K562 (cell line): ENCODE data around the gene KLHDC7A. TPM values are rescaled to one million over a fixed set of nuclear protein-coding genes. Genes with fewer than 3 reads are reported as not detected.

ENCODE experiments used
- EP300 ChIP-seq: IDR thresholded peaks from 2 replicates; pipeline ENCODE4 v1.6.1; 2012; ENCODE audit warnings: low read length, improper control_type of control experiment
- HNRNPH1 ChIP-seq: fragments of 200-400 bp; formaldehyde crosslinking; optimal IDR thresholded peaks from 2 replicates; pipeline ENCODE3; 2017; ENCODE audit warnings: low read depth, mild to moderate bottlenecking, low read length, moderate library complexity
- JUN ChIP-seq, 2 experiments: sonication (generic) in 1 of 2; formaldehyde crosslinking in 1 of 2; IDR thresholded peaks; 2 replicates each; pipeline versions ENCODE4 v1.6.1 to v1.8.0; 2012 to 2022; ENCODE audit warnings: borderline replicate concordance in 2 of 2, mild to moderate bottlenecking in 2 of 2, improper control_type of control experiment in 1 of 2, low read depth in 1 of 2, low read length in 1 of 2, missing genetic modification reagents in 1 of 2
- MTA2 ChIP-seq: fragments of 450-650 bp; IDR thresholded peaks from 2 replicates; pipeline ENCODE4 v1.6.1; 2016; ENCODE audit warnings: low read depth
- NR3C1 ChIP-seq: sonication (generic); formaldehyde crosslinking; IDR thresholded peaks from 2 replicates; pipeline ENCODE4 v1.8.1; 2022; ENCODE audit warnings: missing genetic modification reagents
- PHF8 ChIP-seq: fragments of 200-600 bp; sonication (generic); IDR thresholded peaks from 2 replicates; pipeline ENCODE4 v1.6.1; 2012; ENCODE audit warnings: mixed run types, mild to moderate bottlenecking, inconsistent platforms, low read length, moderate library complexity, borderline replicate concordance
- SMAD4 ChIP-seq: fragments of 250-450 bp; sonication (Bioruptor Pico); conservative IDR thresholded peaks from 2 replicates; pipeline ENCODE4 v1.8.0; 2021; ENCODE audit warnings: inconsistent platforms, mild to moderate bottlenecking, moderate library complexity
- ZNF311 ChIP-seq: fragments of 250-450 bp; sonication (Bioruptor Pico); IDR thresholded peaks from 2 replicates; pipeline ENCODE4 v1.4.0; 2020; ENCODE audit warnings: mild to moderate bottlenecking, moderate library complexity
- ZNF644 ChIP-seq: fragments of 200-800 bp; sonication (Bioruptor generic); IDR thresholded peaks from 2 replicates; pipeline ENCODE4 v1.6.1; 2016; ENCODE audit warnings: low read depth, missing genetic modification characterization, missing compliant biosample characterization
- polyA plus RNA-seq, 8 experiments: library from polyadenylated mRNA; depleted of rRNA in 4 of 8; stranded (reverse) in 5 of 8; unstranded in 3 of 8; fragments of >200 nt; fragmentation: Nextera tagmentation in 2 of 8; fragmentation: Illumina TruSeq in 1 of 8; extraction: Ambion mirVana in 2 of 8; extraction: Trizol in 1 of 8; gene quantifications; 2 replicates each; pipeline versions ENCODE4 v1.2.1 to v1.2.3, GENCODE V29; 2011 to 2014; ENCODE audit warnings: inconsistent platforms in 1 of 8, missing spikeins in 1 of 8
- total RNA-seq, 7 experiments: library from RNA; depleted of rRNA in 6 of 7; stranded (reverse); fragments of >200 nt in 6 of 7; fragmentation: Illumina TruSeq in 2 of 7; extraction: Trizol in 2 of 7; gene quantifications; 2 replicates each; pipeline versions ENCODE4 v1.2.1 to v1.2.3, GENCODE V29; 2011 to 2021; ENCODE audit warnings: low replicate concordance in 1 of 7
- TF ChIP-seq, protein P1 (sequence below): sonication (generic); formaldehyde crosslinking; IDR thresholded peaks from 2 replicates; pipeline ENCODE4 v1.8.0; 2022; ENCODE audit warnings: missing genetic modification reagents, mild to moderate bottlenecking, borderline replicate concordance
- TF ChIP-seq, protein P2 (sequence below): IDR thresholded peaks from 2 replicates; pipeline ENCODE4 v1.6.1; 2012; ENCODE audit warnings: low read depth, low read length, improper control_type of control experiment, borderline replicate concordance
- TF ChIP-seq, protein P3 (sequence below): fragments of 450-650 bp; IDR thresholded peaks from 2 replicates; pipeline ENCODE4 v1.6.1; 2016; ENCODE audit warnings: mild to moderate bottlenecking, moderate library complexity

The KLHDC7A gene
- total and polyA plus RNA-seq, 9 of the 15 experiments (the other 6 are each of a cell fraction or from before 2014, with no cell fraction given): 0.01 to 0.02 (median 0.01) TPM; not detected in 6

DNA sequence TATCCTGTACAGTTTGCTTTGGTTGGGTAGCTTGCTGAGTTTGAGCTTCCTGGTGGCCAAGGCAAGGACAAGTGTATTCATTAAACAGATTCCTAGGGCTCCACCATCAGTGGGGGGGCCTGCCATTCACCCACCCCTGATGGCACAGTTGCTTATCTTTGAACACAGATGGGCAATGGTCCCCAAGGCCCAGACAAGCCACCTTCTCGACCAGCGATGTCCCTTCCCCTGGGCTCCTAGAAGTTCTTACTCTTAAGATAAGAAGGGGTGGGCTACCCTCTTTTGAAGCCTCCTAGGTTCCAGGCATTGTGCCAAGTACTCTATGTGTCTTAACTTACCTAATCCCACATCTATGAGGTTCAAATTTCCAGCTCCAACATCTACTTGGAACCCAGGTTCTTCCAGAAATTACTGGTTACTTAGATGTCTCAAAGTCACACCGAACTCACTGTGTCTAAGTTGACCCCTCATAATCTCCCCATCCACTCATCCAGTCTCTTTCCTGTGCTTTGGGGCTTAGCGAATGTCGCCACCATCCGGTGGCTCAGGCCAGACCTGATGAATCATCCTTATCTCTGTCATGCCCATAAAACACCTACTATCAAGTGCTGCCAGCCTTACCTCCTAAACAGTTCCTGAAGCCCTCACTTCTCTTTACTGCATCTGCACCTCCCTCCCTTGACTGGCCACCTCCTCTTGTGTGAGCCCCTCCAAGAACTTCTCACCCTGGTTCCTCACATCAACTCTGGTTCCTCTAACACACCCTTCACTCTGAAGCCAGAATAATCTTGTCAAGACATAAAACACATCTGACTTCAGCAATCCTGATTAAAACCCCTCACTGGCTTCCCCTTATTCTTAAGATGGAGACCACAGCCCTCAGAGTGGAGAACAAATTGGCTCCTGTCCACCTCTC lies 50.1 kb downstream of the KLHDC7A start (continued):
- TF ChIP-seq, protein P1, sequence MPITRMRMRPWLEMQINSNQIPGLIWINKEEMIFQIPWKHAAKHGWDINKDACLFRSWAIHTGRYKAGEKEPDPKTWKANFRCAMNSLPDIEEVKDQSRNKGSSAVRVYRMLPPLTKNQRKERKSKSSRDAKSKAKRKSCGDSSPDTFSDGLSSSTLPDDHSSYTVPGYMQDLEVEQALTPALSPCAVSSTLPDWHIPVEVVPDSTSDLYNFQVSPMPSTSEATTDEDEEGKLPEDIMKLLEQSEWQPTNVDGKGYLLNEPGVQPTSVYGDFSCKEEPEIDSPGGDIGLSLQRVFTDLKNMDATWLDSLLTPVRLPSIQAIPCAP (CRISPR knock-in tag): no peak
- no peak for TF ChIP-seq ZNF311 (CRISPR knock-in tag)
- no peak for TF ChIP-seq NR3C1
- no peak for TF ChIP-seq HNRNPH1
- peak; percentile 80 for TF ChIP-seq MTA2
- TF ChIP-seq, protein P2, sequence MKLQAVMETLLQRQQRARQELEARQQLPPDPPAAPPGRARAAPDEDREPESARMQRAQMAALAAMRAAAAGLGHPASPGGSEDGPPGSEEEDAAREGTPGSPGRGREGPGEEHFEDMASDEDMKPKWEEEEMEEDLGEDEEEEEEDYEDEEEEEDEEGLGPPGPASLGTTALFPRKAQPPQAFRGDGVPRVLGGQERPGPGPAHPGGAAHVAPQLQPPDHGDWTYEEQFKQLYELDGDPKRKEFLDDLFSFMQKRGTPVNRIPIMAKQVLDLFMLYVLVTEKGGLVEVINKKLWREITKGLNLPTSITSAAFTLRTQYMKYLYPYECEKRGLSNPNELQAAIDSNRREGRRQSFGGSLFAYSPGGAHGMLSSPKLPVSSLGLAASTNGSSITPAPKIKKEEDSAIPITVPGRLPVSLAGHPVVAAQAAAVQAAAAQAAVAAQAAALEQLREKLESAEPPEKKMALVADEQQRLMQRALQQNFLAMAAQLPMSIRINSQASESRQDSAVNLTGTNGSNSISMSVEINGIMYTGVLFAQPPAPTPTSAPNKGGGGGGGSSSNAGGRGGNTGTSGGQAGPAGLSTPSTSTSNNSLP: peak; percentile 87
- peak; percentile 94 for TF ChIP-seq JUN (IDR thresholded peaks at IDR 0.05; ENCODE audit: borderline replicate concordance, low read depth, low read length)
- peak; percentile 78; the same call in 1 of the 2 replicates for TF ChIP-seq JUN (CRISPR knock-in tag; IDR thresholded peaks at IDR 0.05; ENCODE audit: borderline replicate concordance)
- TF ChIP-seq SMAD4 (CRISPR knock-in tag): peak; percentile 74
- no peak for TF ChIP-seq PHF8
- peak; percentile 92 for TF ChIP-seq EP300
- TF ChIP-seq, protein P3, sequence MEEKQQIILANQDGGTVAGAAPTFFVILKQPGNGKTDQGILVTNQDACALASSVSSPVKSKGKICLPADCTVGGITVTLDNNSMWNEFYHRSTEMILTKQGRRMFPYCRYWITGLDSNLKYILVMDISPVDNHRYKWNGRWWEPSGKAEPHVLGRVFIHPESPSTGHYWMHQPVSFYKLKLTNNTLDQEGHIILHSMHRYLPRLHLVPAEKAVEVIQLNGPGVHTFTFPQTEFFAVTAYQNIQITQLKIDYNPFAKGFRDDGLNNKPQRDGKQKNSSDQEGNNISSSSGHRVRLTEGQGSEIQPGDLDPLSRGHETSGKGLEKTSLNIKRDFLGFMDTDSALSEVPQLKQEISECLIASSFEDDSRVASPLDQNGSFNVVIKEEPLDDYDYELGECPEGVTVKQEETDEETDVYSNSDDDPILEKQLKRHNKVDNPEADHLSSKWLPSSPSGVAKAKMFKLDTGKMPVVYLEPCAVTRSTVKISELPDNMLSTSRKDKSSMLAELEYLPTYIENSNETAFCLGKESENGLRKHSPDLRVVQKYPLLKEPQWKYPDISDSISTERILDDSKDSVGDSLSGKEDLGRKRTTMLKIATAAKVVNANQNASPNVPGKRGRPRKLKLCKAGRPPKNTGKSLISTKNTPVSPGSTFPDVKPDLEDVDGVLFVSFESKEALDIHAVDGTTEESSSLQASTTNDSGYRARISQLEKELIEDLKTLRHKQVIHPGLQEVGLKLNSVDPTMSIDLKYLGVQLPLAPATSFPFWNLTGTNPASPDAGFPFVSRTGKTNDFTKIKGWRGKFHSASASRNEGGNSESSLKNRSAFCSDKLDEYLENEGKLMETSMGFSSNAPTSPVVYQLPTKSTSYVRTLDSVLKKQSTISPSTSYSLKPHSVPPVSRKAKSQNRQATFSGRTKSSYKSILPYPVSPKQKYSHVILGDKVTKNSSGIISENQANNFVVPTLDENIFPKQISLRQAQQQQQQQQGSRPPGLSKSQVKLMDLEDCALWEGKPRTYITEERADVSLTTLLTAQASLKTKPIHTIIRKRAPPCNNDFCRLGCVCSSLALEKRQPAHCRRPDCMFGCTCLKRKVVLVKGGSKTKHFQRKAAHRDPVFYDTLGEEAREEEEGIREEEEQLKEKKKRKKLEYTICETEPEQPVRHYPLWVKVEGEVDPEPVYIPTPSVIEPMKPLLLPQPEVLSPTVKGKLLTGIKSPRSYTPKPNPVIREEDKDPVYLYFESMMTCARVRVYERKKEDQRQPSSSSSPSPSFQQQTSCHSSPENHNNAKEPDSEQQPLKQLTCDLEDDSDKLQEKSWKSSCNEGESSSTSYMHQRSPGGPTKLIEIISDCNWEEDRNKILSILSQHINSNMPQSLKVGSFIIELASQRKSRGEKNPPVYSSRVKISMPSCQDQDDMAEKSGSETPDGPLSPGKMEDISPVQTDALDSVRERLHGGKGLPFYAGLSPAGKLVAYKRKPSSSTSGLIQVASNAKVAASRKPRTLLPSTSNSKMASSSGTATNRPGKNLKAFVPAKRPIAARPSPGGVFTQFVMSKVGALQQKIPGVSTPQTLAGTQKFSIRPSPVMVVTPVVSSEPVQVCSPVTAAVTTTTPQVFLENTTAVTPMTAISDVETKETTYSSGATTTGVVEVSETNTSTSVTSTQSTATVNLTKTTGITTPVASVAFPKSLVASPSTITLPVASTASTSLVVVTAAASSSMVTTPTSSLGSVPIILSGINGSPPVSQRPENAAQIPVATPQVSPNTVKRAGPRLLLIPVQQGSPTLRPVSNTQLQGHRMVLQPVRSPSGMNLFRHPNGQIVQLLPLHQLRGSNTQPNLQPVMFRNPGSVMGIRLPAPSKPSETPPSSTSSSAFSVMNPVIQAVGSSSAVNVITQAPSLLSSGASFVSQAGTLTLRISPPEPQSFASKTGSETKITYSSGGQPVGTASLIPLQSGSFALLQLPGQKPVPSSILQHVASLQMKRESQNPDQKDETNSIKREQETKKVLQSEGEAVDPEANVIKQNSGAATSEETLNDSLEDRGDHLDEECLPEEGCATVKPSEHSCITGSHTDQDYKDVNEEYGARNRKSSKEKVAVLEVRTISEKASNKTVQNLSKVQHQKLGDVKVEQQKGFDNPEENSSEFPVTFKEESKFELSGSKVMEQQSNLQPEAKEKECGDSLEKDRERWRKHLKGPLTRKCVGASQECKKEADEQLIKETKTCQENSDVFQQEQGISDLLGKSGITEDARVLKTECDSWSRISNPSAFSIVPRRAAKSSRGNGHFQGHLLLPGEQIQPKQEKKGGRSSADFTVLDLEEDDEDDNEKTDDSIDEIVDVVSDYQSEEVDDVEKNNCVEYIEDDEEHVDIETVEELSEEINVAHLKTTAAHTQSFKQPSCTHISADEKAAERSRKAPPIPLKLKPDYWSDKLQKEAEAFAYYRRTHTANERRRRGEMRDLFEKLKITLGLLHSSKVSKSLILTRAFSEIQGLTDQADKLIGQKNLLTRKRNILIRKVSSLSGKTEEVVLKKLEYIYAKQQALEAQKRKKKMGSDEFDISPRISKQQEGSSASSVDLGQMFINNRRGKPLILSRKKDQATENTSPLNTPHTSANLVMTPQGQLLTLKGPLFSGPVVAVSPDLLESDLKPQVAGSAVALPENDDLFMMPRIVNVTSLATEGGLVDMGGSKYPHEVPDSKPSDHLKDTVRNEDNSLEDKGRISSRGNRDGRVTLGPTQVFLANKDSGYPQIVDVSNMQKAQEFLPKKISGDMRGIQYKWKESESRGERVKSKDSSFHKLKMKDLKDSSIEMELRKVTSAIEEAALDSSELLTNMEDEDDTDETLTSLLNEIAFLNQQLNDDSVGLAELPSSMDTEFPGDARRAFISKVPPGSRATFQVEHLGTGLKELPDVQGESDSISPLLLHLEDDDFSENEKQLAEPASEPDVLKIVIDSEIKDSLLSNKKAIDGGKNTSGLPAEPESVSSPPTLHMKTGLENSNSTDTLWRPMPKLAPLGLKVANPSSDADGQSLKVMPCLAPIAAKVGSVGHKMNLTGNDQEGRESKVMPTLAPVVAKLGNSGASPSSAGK: no peak
- no peak for TF ChIP-seq ZNF644 (tag)
